CD14-positive monocyte (primary cell): Measurements from ENCODE around the gene SLC22A1. TPM values are rescaled to one million over a fixed set of nuclear protein-coding genes. Genes with fewer than 3 reads are reported as not detected.

Experiments used
- DNase-seq, 3 donors: peaks; one replicate each; pipeline ENCODE4 v3.0.0-alpha.2; 2011 to 2022
- H2AFZ ChIP-seq: 2 replicates; pipeline ENCODE4 v1.6.0; 2012; ENCODE audit warnings: mild to moderate bottlenecking, low read depth, low read length, inconsistent platforms; ENCODE audit not compliant: insufficient read depth, poor library complexity, severe bottlenecking
- H3K27ac ChIP-seq, 2 donors: 1 replicate in 1 of 2; 2 replicates in 1 of 2; pipeline ENCODE4 v1.5.1; 2012 to 2013; ENCODE audit warnings: low read length in 2 of 2, control low read depth in 1 of 2, inconsistent platforms in 1 of 2, low read depth in 1 of 2, mild to moderate bottlenecking in 1 of 2
- H3K27me3 ChIP-seq, 2 donors: one replicate each; pipeline versions ENCODE4 v1.6.0 to v1.6.1; 2011 to 2013; ENCODE audit warnings: low read length in 2 of 2; ENCODE audit not compliant: control insufficient read depth in 2 of 2, insufficient read depth in 2 of 2
- H3K36me3 ChIP-seq, 2 donors: replicated peaks in 1 of 2; 1 replicate in 1 of 2; 2 replicates in 1 of 2; pipeline versions ENCODE4 v1.5.1 to v1.6.1; 2012 to 2013; ENCODE audit warnings: low read length in 2 of 2, control low read depth in 1 of 2, inconsistent platforms in 1 of 2, mild to moderate bottlenecking in 1 of 2; ENCODE audit not compliant: insufficient read depth in 2 of 2, control insufficient read depth in 1 of 2
- H3K4me1 ChIP-seq, 2 donors: 1 replicate in 1 of 2; 2 replicates in 1 of 2; pipeline versions ENCODE4 v1.5.1 to v1.6.1; 2012 to 2013; ENCODE audit warnings: low read length in 2 of 2, control low read depth in 1 of 2, inconsistent platforms in 1 of 2, mild to moderate bottlenecking in 1 of 2, moderate library complexity in 1 of 2; ENCODE audit not compliant: insufficient read depth in 2 of 2, control insufficient read depth in 1 of 2
- H3K4me2 ChIP-seq: replicated peaks from 2 replicates; pipeline ENCODE3; 2012; ENCODE audit warnings: low read length, moderate library complexity, mild to moderate bottlenecking; ENCODE audit not compliant: poor library complexity, severe bottlenecking; ENCODE audit errors: extremely low read depth
- H3K4me3 ChIP-seq, 3 experiments: fragments of 200-600 bp in 1 of 3; sonication (generic) in 1 of 3; replicated peaks in 1 of 3; 1 replicate in 2 of 3; 2 replicates in 1 of 3; pipeline ENCODE4 v1.5.1; 2011 to 2013; ENCODE audit warnings: low read length in 3 of 3, mild to moderate bottlenecking in 3 of 3, control low read depth in 2 of 3, low read depth in 2 of 3, inconsistent platforms in 1 of 3, moderate library complexity in 1 of 3
- H3K79me2 ChIP-seq: 2 replicates; pipeline ENCODE4 v1.6.0; 2012; ENCODE audit warnings: mild to moderate bottlenecking, control low read depth, inconsistent platforms, low read length, moderate library complexity; ENCODE audit not compliant: insufficient read depth
- H3K9ac ChIP-seq: 2 replicates; pipeline ENCODE4 v1.6.0; 2017; ENCODE audit warnings: low read length, mild to moderate bottlenecking; ENCODE audit not compliant: insufficient read depth, poor library complexity, severe bottlenecking
- H3K9me3 ChIP-seq, 2 donors: replicated peaks in 1 of 2; 1 replicate in 1 of 2; 2 replicates in 1 of 2; pipeline versions ENCODE4 v1.5.1 to v1.6.1; 2012 to 2013; ENCODE audit warnings: low read length in 2 of 2, control low read depth in 1 of 2; ENCODE audit not compliant: control insufficient read depth in 1 of 2, insufficient read depth in 1 of 2
- H4K20me1 ChIP-seq: 2 replicates; pipeline ENCODE4 v1.6.0; 2012; ENCODE audit warnings: mild to moderate bottlenecking, low read length, control low read depth, moderate library complexity; ENCODE audit not compliant: insufficient read depth
- H3K27ac Mint-ChIP-seq, 7 donors: one replicate each; pipeline ENCODE4 v1.8.0; 2020; ENCODE audit warnings: mild to moderate bottlenecking in 7 of 7, mixed read lengths in 7 of 7, moderate library complexity in 6 of 7, inconsistent platforms in 2 of 7
- H3K27me3 Mint-ChIP-seq, 3 donors: one replicate each; pipeline ENCODE4 v1.8.0; 2021 to 2022; ENCODE audit warnings: low read depth in 3 of 3, mild to moderate bottlenecking in 3 of 3, mixed read lengths in 3 of 3, moderate library complexity in 3 of 3, inconsistent platforms in 1 of 3
- H3K36me3 Mint-ChIP-seq, 2 donors: one replicate each; pipeline ENCODE4 v1.8.0; 2020; ENCODE audit warnings: mixed read lengths in 2 of 2, inconsistent platforms in 1 of 2, mild to moderate bottlenecking in 1 of 2
- H3K4me1 Mint-ChIP-seq: one replicate; pipeline ENCODE4 v1.8.0; 2020; ENCODE audit warnings: mild to moderate bottlenecking, mixed read lengths
- H3K4me3 Mint-ChIP-seq, 2 donors: one replicate each; pipeline ENCODE4 v1.8.0; 2020; ENCODE audit warnings: mild to moderate bottlenecking in 2 of 2, mixed read lengths in 2 of 2, moderate library complexity in 1 of 2
- H3K9me3 Mint-ChIP-seq, 7 donors: one replicate each; pipeline ENCODE4 v1.8.0; 2020 to 2022; ENCODE audit warnings: mixed read lengths in 7 of 7, mild to moderate bottlenecking in 6 of 7, moderate library complexity in 6 of 7, inconsistent platforms in 2 of 7
- CTCF ChIP-seq: fragments of 200-600 bp; IDR thresholded peaks from one replicate; pipeline ENCODE4 v1.8.0; 2022; ENCODE audit warnings: antibody characterized with exemption, mild to moderate bottlenecking
- WGBS: methylation state at CpG from one replicate; pipeline ENCODE4 v1.1.5; 2013; ENCODE audit warnings: missing lambda C conversion rate; ENCODE audit not compliant: insufficient coverage; 5-methylcytosine and 5-hydroxymethylcytosine counted together
- intact Hi-C, 2 donors: fragments of 100-400 bp; cut with micrococcal nuclease; formaldehyde crosslinking; loops; one replicate each; pipeline versions ENCODE4 v1.15.0 to v1.15.1; 2023
- polyA plus RNA-seq, 3 donors: library from polyadenylated mRNA; depleted of rRNA in 1 of 3; unstranded in 2 of 3; stranded (reverse) in 1 of 3; fragments of 300-500 nt in 2 of 3; fragments of >200 nt in 1 of 3; fragmentation: Illumina TruSeq in 2 of 3; gene quantifications; 1 replicate in 2 of 3; 2 replicates in 1 of 3; pipeline ENCODE4 v1.2.3, GENCODE V29; 2012 to 2021

Gene SLC22A1
- polyA plus RNA-seq, 3 donors, result 0.36 to 0.48 TPM; not detected in 1

DNA sequence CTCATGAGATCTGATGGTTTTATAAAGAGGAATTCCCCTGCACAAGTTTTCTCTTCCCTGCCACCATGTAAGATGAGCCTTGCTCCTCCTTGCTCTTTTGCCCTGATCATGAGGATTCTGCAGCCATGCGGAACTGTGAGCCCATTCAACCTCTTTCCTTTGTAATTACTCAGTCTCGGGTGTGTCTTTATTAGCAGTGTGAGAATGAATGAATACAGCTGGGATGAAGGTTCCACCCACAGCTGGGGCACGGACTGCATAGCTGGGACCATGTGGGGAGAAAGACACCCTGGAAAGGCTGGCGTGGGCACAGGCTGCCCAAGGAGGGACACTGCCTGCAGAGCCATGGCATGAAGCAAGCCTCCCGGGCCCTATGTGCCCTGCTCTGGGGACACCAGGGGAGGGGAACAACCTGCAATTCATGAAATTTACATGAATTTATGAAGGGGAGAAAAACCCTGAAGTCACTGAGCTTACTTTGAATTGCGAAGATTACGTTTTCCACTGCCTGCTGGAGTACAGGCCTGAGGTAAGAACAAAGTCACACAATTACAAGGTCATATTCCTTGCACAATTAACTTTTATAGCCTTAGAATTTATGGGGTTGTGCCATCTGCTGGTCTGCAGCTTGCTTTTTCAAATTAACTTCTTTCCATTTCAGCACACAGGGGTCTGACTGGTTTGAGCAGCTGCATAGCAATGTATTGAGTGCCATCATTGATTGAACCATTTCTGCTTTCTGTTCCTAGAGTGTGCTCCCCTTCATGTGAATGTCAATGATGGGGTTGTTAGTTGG, 46.2 kb downstream of the SLC22A1 start:
- no peaks in the 10 kb centered on the region for H3K79me2 ChIP-seq
- H3K4me1 ChIP-seq, result no peaks in the 10 kb centered on the region
- H3K4me3 ChIP-seq, result no peak overlapping the region
- no peak overlapping the region for H3K4me2 ChIP-seq
- no peaks in the 10 kb centered on the region for H4K20me1 ChIP-seq
- no peak overlapping the region for H3K27ac ChIP-seq
- no peaks in the 10 kb centered on the region for H3K36me3 ChIP-seq
- H3K9me3 ChIP-seq, result no peaks in the 10 kb centered on the region
- Mint-ChIP-seq H3K36me3 (no peaks in the 10 kb centered on the region), H3K4me1 (no peaks in the 10 kb centered on the region), H3K27ac (no peak overlapping the region), H3K9me3 (peaks cover 0 to 8% (median 0%) of the 10 kb centered on the region in 7 donors), H3K4me3 (no peak overlapping the region), H3K27me3 (peaks cover 0 to 2% (median 0%) of the 10 kb centered on the region in 3 donors)
- intact Hi-C loops, result no loop called here
- no peak for DNase-seq
- 95% methylated on average over 2 of the region's 7 CpGs for WGBS
- H2AFZ ChIP-seq, result no peak overlapping the region
- TF ChIP-seq CTCF, result no peak
- H3K9ac ChIP-seq, result no peak overlapping the region
- H3K27me3 ChIP-seq, result no peaks in the 10 kb centered on the region

DNA sequence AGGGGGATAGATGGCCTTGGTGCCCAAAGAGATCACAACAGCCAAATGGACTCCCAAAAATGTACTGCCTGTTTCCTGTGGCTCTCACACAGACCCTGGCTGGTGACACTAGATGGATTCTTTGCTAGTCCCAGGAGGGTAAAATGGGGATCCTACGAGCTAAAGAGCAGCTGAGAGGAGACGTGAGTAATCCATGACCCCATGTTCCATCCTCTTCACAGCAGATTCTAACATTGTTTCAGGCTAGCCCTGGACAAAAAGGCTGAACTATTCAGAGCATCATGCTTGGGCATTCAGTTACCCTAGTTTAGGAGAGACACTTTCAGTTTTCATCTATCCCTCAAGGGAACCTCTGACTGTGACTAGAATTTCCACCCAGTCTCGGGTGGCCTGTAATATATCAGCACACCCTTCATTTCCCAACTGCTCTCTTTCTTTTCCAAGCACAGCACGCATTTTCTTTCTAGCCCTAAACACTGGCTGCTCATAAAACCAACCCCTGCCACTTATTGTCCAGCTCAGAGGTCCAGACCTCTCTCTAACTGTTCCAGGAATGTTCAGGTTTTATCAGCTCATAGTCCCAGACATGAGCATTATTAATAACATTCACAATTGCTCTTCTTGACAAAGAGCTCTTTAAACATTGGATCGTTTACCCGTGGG, 48.5 kb downstream of the SLC22A1 start:
- Mint-ChIP-seq H3K36me3 (no peaks in the 10 kb centered on the region), H3K27me3 (peaks cover 0 to 2% (median 0%) of the 10 kb centered on the region in 3 donors), H3K4me1 (no peaks in the 10 kb centered on the region), H3K4me3 (no peak overlapping the region), H3K27ac (no peak overlapping the region), H3K9me3 (peaks cover 0 to 7% (median 0%) of the 10 kb centered on the region in 7 donors)
- Histone ChIP-seq H3K9me3 (no peaks in the 10 kb centered on the region), H3K9ac (no peak overlapping the region), H3K4me1 (no peaks in the 10 kb centered on the region), H3K36me3 (no peaks in the 10 kb centered on the region), H4K20me1 (no peaks in the 10 kb centered on the region), H2AFZ (no peak overlapping the region), H3K79me2 (no peaks in the 10 kb centered on the region), H3K27ac (no peak overlapping the region), H3K4me2 (no peak overlapping the region), H3K27me3 (no peaks in the 10 kb centered on the region), H3K4me3 (no peak overlapping the region)
- DNase-seq, result no peak
- TF ChIP-seq CTCF, result no peak
- intact Hi-C loops, result no loop called here
- 74% methylated on average over 2 of the region's 6 CpGs for WGBS
